Right lobe of liver (tissue), 6 donors: Measurements from ENCODE around the gene NDUFV2. TPM values are rescaled to one million over a fixed set of nuclear protein-coding genes. Genes with fewer than 3 reads are reported as not detected.
A peak's percentile ranks its signal among the peaks of the same experiment; 100 is the strongest.

ENCODE experiments used
- ATAC-seq, 4 donors: fragments of 200-7000 bp; cut with Tn5 transposase; one replicate each; pipeline ENCODE4 v1.9.1; 2020; ENCODE audit warnings: mild to moderate bottlenecking in 4 of 4, moderate library complexity in 4 of 4
- DNase-seq, 3 donors: peaks; one replicate each; pipeline ENCODE4 v3.0.0-alpha.2; 2020
- H3K27ac ChIP-seq, 3 donors: fragments of 200-600 bp; one replicate each; pipeline ENCODE4 v1.8.0; 2022
- H3K27me3 ChIP-seq, 2 donors: fragments of 200-600 bp; one replicate each; pipeline ENCODE4 v1.8.0; 2022
- H3K36me3 ChIP-seq, 4 donors: fragments of 200-600 bp; sonication (generic) in 1 of 4; one replicate each; pipeline versions ENCODE4 v1.5.1 to v1.8.0; 2017 to 2022; ENCODE audit warnings: control low read depth in 1 of 4
- H3K4me1 ChIP-seq, 4 donors: fragments of 200-600 bp; sonication (generic) in 1 of 4; one replicate each; pipeline versions ENCODE4 v1.5.1 to v1.8.0; 2017 to 2022; ENCODE audit warnings: control low read depth in 1 of 4
- H3K4me3 ChIP-seq, 3 donors: fragments of 200-600 bp; one replicate each; pipeline ENCODE4 v1.8.0; 2022
- H3K9me3 ChIP-seq, 4 donors: fragments of 200-600 bp; sonication (generic) in 1 of 4; one replicate each; pipeline versions ENCODE4 v1.5.1 to v1.8.0; 2017 to 2022; ENCODE audit warnings: control low read depth in 1 of 4
- CTCF ChIP-seq, 4 donors: fragments of 200-600 bp in 3 of 4; fragments of 450-650 bp in 1 of 4; IDR thresholded peaks; one replicate each; pipeline versions ENCODE4 v1.5.1 to v1.8.0; 2016 to 2022; ENCODE audit warnings: antibody characterized with exemption in 4 of 4, mild to moderate bottlenecking in 2 of 4
- POLR2A ChIP-seq: fragments of 450-650 bp; IDR thresholded peaks from one replicate; pipeline ENCODE4 v1.6.1; 2017; ENCODE audit warnings: antibody characterized with exemption, mild to moderate bottlenecking
- WGBS: methylation state at CpG from one replicate; pipeline ENCODE4 v1.1.6; 2018; ENCODE audit warnings: low coverage, low lambda C conversion rate; ENCODE audit not compliant: insufficient coverage; ENCODE audit errors: missing lambda C conversion rate; 5-methylcytosine and 5-hydroxymethylcytosine counted together
- intact Hi-C, 2 donors: fragments of 100-400 bp; cut with DNase I; formaldehyde crosslinking; loops; one replicate each; pipeline versions ENCODE4 v1.11.2 to v1.14.1; 2022
- total RNA-seq, 6 experiments: library from RNA; depleted of rRNA in 2 of 6; stranded (reverse); fragments of >200 nt in 2 of 6; fragmentation: NEBNext Ultra II Directional in 3 of 6; extraction: Animal tissue kit (Norgen Biotek cat#: 25700) in 3 of 6; gene quantifications; one replicate each; pipeline versions ENCODE4 v1.1.0 to v1.2.4, GENCODE V29; 2016 to 2023
- donor health status: DM: no; HTN: yes; CAD: no.
- donor health status: DM: no; HTN: no; CAD: no.
- donor health status: DM: no; HTN: no; CAD: no.
- donor health status: DM: no; HTN: yes; CAD: no.
- donor health status: DM: no; HTN: yes; CAD: no.

The NDUFV2 gene
- total RNA-seq, 6 experiments from 2014 or later: 164 to 236 (median 183) TPM

- H3K27me3 ChIP-seq: no peaks in the 10 kb centered on the region
- intact Hi-C loops: no loop called here
- WGBS: 30% methylated on average over 12 of the region's 12 CpGs
- peaks cover 3 to 22% (median 11%) of the 10 kb centered on the region in 4 donors for H3K36me3 ChIP-seq
- TF ChIP-seq CTCF (IDR thresholded peaks at IDR 0.05): no peak
- no peak for TF ChIP-seq POLR2A
- no peaks in the 10 kb centered on the region for H3K9me3 ChIP-seq
- DNase-seq: no peak
- peaks cover 0 to 54% (median 21%) of the 10 kb centered on the region in 4 donors for H3K4me1 ChIP-seq
- peak overlapping the region; percentile 92 to 94 (median 93) for H3K27ac ChIP-seq
- peak overlapping the region; percentile 50 to 77 (median 64) for H3K4me3 ChIP-seq
- no peak for ATAC-seq
Observed at GRCh38 chr18:9135081-9135911, 32.8 kb downstream of the NDUFV2 start.

GRCh38 chr18:9135912-9136314, 33.4 kb downstream of the NDUFV2 start:
- TF ChIP-seq POLR2A: no peak
- TF ChIP-seq CTCF (IDR thresholded peaks at IDR 0.05): no peak
- Histone ChIP-seq H3K4me1 (peaks cover 0 to 60% (median 22%) of the 10 kb centered on the region in 4 donors), H3K4me3 (peak overlapping the region; percentile 50 to 77 (median 64)), H3K27ac (peak overlapping the region; percentile 92 to 94 (median 93)), H3K9me3 (no peaks in the 10 kb centered on the region), H3K27me3 (no peaks in the 10 kb centered on the region), H3K36me3 (peaks cover 3 to 16% (median 9%) of the 10 kb centered on the region in 4 donors)
- intact Hi-C loops: no loop called here
- 0% methylated on average over 8 of the region's 33 CpGs for WGBS
- DNase-seq (peak in 2 of 3 donors; percentile 70 to 72), ATAC-seq (peak; percentile 31 to 52 (median 38))

GRCh38 chr18:9136315-9137155, 34.0 kb downstream of the NDUFV2 start, which contains the start of gene ANKRD12:
TSS of gene ANKRD12 (plus strand) at chr18:9136781. CDS start at chr18:9182433, 45,652 bp downstream.
- Histone ChIP-seq H3K36me3 (peaks cover 3 to 14% (median 8%) of the 10 kb centered on the region in 4 donors), H3K27ac (peak within 1 kb of the TSS; percentile 92 to 94 (median 93)), H3K27me3 (no peaks in the 10 kb centered on the region), H3K4me1 (peaks cover 0 to 66% (median 25%) of the 10 kb centered on the region in 4 donors), H3K9me3 (no peaks in the 10 kb centered on the region), H3K4me3 (peak within 1 kb of the TSS; percentile 52 to 77 (median 64))
- intact Hi-C loops: no loop called here
- DNase-seq (peak; percentile 98 to 99 (median 99)), ATAC-seq (peak; percentile 85 to 96 (median 92))
- 0% methylated on average over 37 of the region's 95 CpGs for WGBS
- TF ChIP-seq CTCF (IDR thresholded peaks at IDR 0.05) (no peak), POLR2A (peak; percentile 89)

- peak; percentile 78 to 83 (median 82) for DNase-seq
- intact Hi-C loops: no loop called here
- 0% methylated on average over 34 of the region's 95 CpGs for WGBS
Observed at GRCh38 chr18:9137168-9138066, 34.9 kb downstream of the NDUFV2 start.

More at GRCh38 chr18:9137168-9138066, 34.9 kb downstream of the NDUFV2 start:
- peaks cover 0 to 8% (median 1%) of the 10 kb centered on the region in 4 donors for H3K36me3 ChIP-seq
- TF ChIP-seq CTCF (IDR thresholded peaks at IDR 0.05) (no peak), POLR2A (peak; percentile 26)
- no peaks in the 10 kb centered on the region for H3K27me3 ChIP-seq
- ATAC-seq: peak; percentile 7 to 46 (median 38)
- H3K27ac ChIP-seq: peak overlapping the region; percentile 92 to 94 (median 93)
- peaks cover 0 to 69% (median 29%) of the 10 kb centered on the region in 4 donors for H3K4me1 ChIP-seq
- H3K9me3 ChIP-seq: no peaks in the 10 kb centered on the region
- peak overlapping the region; percentile 52 to 77 (median 64) for H3K4me3 ChIP-seq
